Common myeloid progenitor, CD34-positive (primary cell): ENCODE results near the gene XYLB.

Source experiments
- CTCF ChIA-PET: fragments of 350-600 bp; sonication (Branson Sonifier 250); formaldehyde crosslinking; loops from one replicate; lab custom pipeline; 2021; ENCODE audit warnings: antibody characterized with exemption; lab: Charles Lee
- POLR2A ChIA-PET: fragments of 350-600 bp; sonication (Branson Sonifier 250); formaldehyde crosslinking; loops from one replicate; lab custom pipeline; 2021; ENCODE audit warnings: antibody characterized with exemption; lab: Charles Lee
- DNase-seq, 3 donors: peaks; one replicate each; pipeline versions ENCODE4 v3.0.0 to v3.0.0-alpha.2; 2013
- H3K27ac ChIP-seq, 2 experiments: 1 replicate in 1 of 2; 2 replicates in 1 of 2; pipeline ENCODE4 v1.7.0; 2013; ENCODE audit warnings: inconsistent platforms in 2 of 2, low read length in 2 of 2, mild to moderate bottlenecking in 2 of 2, low read depth in 1 of 2, moderate library complexity in 1 of 2; ENCODE audit not compliant: severe bottlenecking in 2 of 2, insufficient read depth in 1 of 2, poor library complexity in 1 of 2
- H3K27me3 ChIP-seq, 5 experiments: replicated peaks in 2 of 5; 1 replicate in 3 of 5; 2 replicates in 2 of 5; pipeline versions ENCODE4 v1.6.1 to v1.7.0; 2013; ENCODE audit warnings: low read length in 4 of 5, mild to moderate bottlenecking in 2 of 5, moderate library complexity in 2 of 5, inconsistent platforms in 1 of 5; ENCODE audit not compliant: insufficient read depth in 5 of 5, control insufficient read depth in 4 of 5
- H3K36me3 ChIP-seq, 4 experiments: 1 replicate in 2 of 4; 2 replicates in 2 of 4; pipeline versions ENCODE4 v1.6.1 to v1.7.0; 2013; ENCODE audit warnings: low read length in 3 of 4, control low read depth in 1 of 4, mild to moderate bottlenecking in 1 of 4; ENCODE audit not compliant: control insufficient read depth in 4 of 4, insufficient read depth in 4 of 4
- H3K4me1 ChIP-seq, 4 experiments: 1 replicate in 3 of 4; 2 replicates in 1 of 4; pipeline versions ENCODE4 v1.6.1 to v1.7.1; 2013; ENCODE audit warnings: low read length in 3 of 4, mild to moderate bottlenecking in 3 of 4, control low read depth in 1 of 4, inconsistent platforms in 1 of 4, moderate library complexity in 1 of 4; ENCODE audit not compliant: control insufficient read depth in 4 of 4, insufficient read depth in 4 of 4; ENCODE audit errors: control extremely low read depth in 1 of 4
- H3K4me3 ChIP-seq, 7 experiments: 1 replicate in 4 of 7; 2 replicates in 3 of 7; pipeline versions ENCODE4 v1.5.1 to v1.7.0; 2013; ENCODE audit warnings: mild to moderate bottlenecking in 7 of 7, low read length in 6 of 7, moderate library complexity in 6 of 7, inconsistent platforms in 2 of 7, low read depth in 2 of 7, control low read depth in 1 of 7; ENCODE audit not compliant: insufficient read depth in 4 of 7, control insufficient read depth in 1 of 7; ENCODE audit errors: extremely low read depth in 1 of 7
- H3K9me3 ChIP-seq, 5 experiments: 1 replicate in 4 of 5; 2 replicates in 1 of 5; pipeline versions ENCODE4 v1.6.1 to v1.7.1; 2013; ENCODE audit warnings: low read length in 4 of 5, mild to moderate bottlenecking in 2 of 5, inconsistent platforms in 1 of 5, low read depth in 1 of 5, moderate library complexity in 1 of 5; ENCODE audit not compliant: control insufficient read depth in 4 of 5, insufficient read depth in 2 of 5; ENCODE audit errors: control extremely low read depth in 1 of 5
- WGBS: methylation state at CpG from one replicate; pipeline ENCODE4 v1.1.5; 2013; ENCODE audit not compliant: insufficient coverage; 5-methylcytosine and 5-hydroxymethylcytosine counted together

XYLB gene

GRCh38 chr3:38362825-38363224 is 16.2 kb downstream of the XYLB start:
- ChIA-PET POLR2A (no interaction called here), CTCF (no interaction called here)
- 90% methylated on average over 4 of the region's 9 CpGs for WGBS
- Histone ChIP-seq H3K27me3 (no peaks in the 10 kb centered on the region), H3K36me3 (peaks cover 0 to 46% (median 10%) of the 10 kb centered on the region in 4 experiments), H3K27ac (no peak overlapping the region), H3K4me1 (peaks cover 0 to 4% (median 0%) of the 10 kb centered on the region in 4 experiments), H3K4me3 (no peak overlapping the region), H3K9me3 (no peaks in the 10 kb centered on the region)
- no peak for DNase-seq

GRCh38 chr3:38364721-38365400 is 18.3 kb downstream of the XYLB start:
- no peak for DNase-seq
- H3K9me3 ChIP-seq: peaks cover 0 to 8% (median 0%) of the 10 kb centered on the region in 5 experiments
- H3K36me3 ChIP-seq: peaks cover 0 to 65% (median 14%) of the 10 kb centered on the region in 4 experiments
- WGBS: 96% methylated on average over 6 of the region's 6 CpGs
- H3K27ac ChIP-seq: no peak overlapping the region
- H3K27me3 ChIP-seq: no peaks in the 10 kb centered on the region
- H3K4me1 ChIP-seq: peaks cover 0 to 4% (median 0%) of the 10 kb centered on the region in 4 experiments
- CTCF ChIA-PET: interaction anchor here (0.8 to 1.3 kb wide), 3 partner anchors 9 to 129 kb away, joined by 3 to 5 read pairs (median 3); no protein-coding TSS in a partner anchor
- POLR2A ChIA-PET: no interaction called here
- H3K4me3 ChIP-seq: no peak overlapping the region

GRCh38 chr3:38365469-38366062 is 19.0 kb downstream of the XYLB start:
- DNase-seq: no peak
- POLR2A ChIA-PET: no interaction called here
- Histone ChIP-seq H3K4me1 (peaks cover 0 to 4% (median 0%) of the 10 kb centered on the region in 4 experiments), H3K9me3 (peaks cover 0 to 8% (median 0%) of the 10 kb centered on the region in 5 experiments), H3K27me3 (no peaks in the 10 kb centered on the region), H3K4me3 (no peak overlapping the region), H3K36me3 (peaks cover 0 to 65% (median 16%) of the 10 kb centered on the region in 4 experiments), H3K27ac (no peak overlapping the region)
- WGBS: 99% methylated on average over 12 of the region's 13 CpGs
- CTCF ChIA-PET: interaction anchor here (0.8 to 1.3 kb wide), 3 partner anchors 8 to 129 kb away, joined by 3 to 5 read pairs (median 3); no protein-coding TSS in a partner anchor

DNA sequence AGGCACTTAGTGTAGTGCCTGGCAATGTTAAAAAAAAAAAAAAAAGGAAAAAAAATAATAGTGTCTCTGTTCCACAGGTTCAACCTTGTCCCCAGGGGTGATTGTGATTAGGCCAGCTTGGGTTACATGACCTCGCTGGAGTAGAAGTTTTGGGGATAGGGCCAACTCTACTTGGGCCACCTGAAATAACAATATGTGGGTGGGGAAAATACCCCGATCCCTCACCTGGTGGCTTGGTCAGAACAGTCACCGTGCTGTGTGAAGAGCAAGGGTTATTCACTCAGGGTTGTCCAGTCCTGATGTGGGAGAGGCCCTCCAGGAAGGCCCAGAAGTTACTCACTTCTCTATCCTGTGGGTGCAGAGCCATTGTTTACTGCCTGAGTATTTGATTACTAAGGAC is 19.5 kb downstream of the XYLB start:
- no peak overlapping the region for H3K27ac ChIP-seq
- H3K9me3 ChIP-seq: peaks cover 0 to 8% (median 0%) of the 10 kb centered on the region in 5 experiments
- POLR2A ChIA-PET: no interaction called here
- DNase-seq: no peak
- CTCF ChIA-PET: interaction anchor here (1.0 kb wide), 1 partner anchor 128 kb away, joined by 3 read pairs; no protein-coding TSS in a partner anchor
- peaks cover 0 to 66% (median 16%) of the 10 kb centered on the region in 4 experiments for H3K36me3 ChIP-seq
- peaks cover 0 to 4% (median 0%) of the 10 kb centered on the region in 4 experiments for H3K4me1 ChIP-seq
- no peaks in the 10 kb centered on the region for H3K27me3 ChIP-seq
- H3K4me3 ChIP-seq: no peak overlapping the region
- WGBS: 86% methylated on average over 1 of the region's 3 CpGs

DNA sequence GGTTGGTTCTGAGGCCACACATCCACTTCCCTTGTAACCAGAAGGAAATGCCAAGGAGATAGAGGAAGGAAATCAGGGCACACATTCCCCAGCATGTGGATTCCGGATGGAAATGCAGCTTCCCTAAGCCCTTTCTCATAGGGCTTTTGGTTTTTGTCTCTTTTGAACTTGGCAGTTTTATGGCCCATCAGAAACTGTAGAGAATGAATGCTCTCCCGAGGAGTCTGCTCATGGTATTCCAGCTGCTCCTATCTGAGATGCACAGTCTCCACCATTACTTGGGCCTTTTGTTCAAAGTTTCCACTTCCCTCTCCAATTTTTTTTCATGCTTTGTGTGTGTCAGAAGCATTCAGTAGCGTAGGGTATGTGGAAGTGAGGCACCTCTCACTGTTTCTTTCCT is 21.2 kb downstream of the XYLB start:
- WGBS: 93% methylated on average over 2 of the region's 3 CpGs
- CTCF ChIA-PET: interaction anchor here (1.4 to 2.1 kb wide), 3 partner anchors 9 to 112 kb away, joined by 5 to 10 read pairs (median 6); partner anchors contain the start of gene XYLB
- peaks cover 0 to 70% (median 16%) of the 10 kb centered on the region in 4 experiments for H3K36me3 ChIP-seq

GRCh38 chr3:38368238-38368637 is 21.7 kb downstream of the XYLB start:
- Histone ChIP-seq H3K27ac (no peak overlapping the region), H3K4me1 (peaks cover 0 to under 1% (median 0%) of the 10 kb centered on the region in 4 experiments), H3K27me3 (no peaks in the 10 kb centered on the region), H3K36me3 (peaks cover 0 to 72% (median 16%) of the 10 kb centered on the region in 4 experiments), H3K9me3 (peaks cover 0 to 8% (median 0%) of the 10 kb centered on the region in 5 experiments), H3K4me3 (no peak overlapping the region)
- 93% methylated on average over 2 of the region's 5 CpGs for WGBS
- CTCF ChIA-PET: interaction anchor here (1.4 to 2.5 kb wide), 4 partner anchors 9 to 112 kb away, joined by 5 to 10 read pairs (median 7); partner anchors contain the start of gene XYLB
- POLR2A ChIA-PET: no interaction called here
- DNase-seq: no peak

More for the DNA sequence above, 21.2 kb downstream of the XYLB start:
- Histone ChIP-seq H3K4me3 (no peak overlapping the region), H3K27ac (no peak overlapping the region), H3K4me1 (peaks cover 0 to 4% (median 0%) of the 10 kb centered on the region in 4 experiments), H3K27me3 (no peaks in the 10 kb centered on the region), H3K9me3 (peaks cover 0 to 8% (median 0%) of the 10 kb centered on the region in 5 experiments)
- POLR2A ChIA-PET: no interaction called here
- no peak for DNase-seq
